T follicular helper cell (primary cell): ENCODE results near the gene VANGL2.

Experiments used
- DNase-seq: peaks from one replicate; pipeline ENCODE4 v3.0.0-alpha.2; 2020; ENCODE audit warnings: low read depth
- total RNA-seq, 2 experiments: gene quantifications; one replicate each; lab custom pipeline; 2026; lab: John Stamatoyannopoulos, UW

Gene VANGL2
- 0.12 to 0.17 reads per million in 2 experiments for total RNA-seq

- DNase-seq, result peak; percentile 4
Observed at GRCh38 chr1:160400223-160400645, at the start of gene VANGL2. VANGL2 (plus strand) TSS chr1:160400564; CDS start chr1:160415838, 15,274 bp downstream.

GRCh38 chr1:160351629-160352028 is 48.7 kb upstream of the VANGL2 start:
- no peak for DNase-seq

GRCh38 chr1:160352555-160352954 is 47.8 kb upstream of the VANGL2 start:
- DNase-seq, result no peak

GRCh38 chr1:160353223-160353622 is 47.1 kb upstream of the VANGL2 start:
- DNase-seq, result no peak

DNA sequence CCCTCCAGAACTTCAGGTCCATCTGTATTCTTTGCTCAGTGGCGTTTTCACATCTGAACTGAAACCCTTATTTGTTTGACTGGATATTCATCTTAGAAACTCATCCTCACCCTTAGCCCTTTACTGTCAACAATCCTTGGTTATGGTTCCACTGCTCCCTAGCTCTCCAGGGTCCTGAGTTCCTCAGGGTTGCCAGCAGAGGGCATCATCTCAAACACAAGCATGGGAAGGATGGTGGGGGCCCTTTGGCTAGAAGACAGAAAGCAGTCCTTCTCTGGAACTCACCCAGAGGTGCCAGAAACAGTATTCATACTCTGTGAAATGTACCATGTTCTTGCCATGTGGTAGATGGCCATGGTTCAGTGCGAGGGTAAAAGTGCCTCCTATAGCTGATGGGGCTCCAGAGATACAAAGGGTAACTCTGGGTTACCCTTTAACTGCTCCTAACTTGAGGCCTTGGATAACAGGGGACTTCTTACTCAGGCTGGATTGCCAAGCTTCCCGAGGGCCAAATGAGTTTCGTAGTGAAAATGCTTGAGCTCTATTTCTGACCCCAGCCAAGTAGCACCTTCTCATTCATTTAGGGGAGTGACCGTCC is 45.9 kb upstream of the VANGL2 start:
- DNase-seq, result no peak

DNA sequence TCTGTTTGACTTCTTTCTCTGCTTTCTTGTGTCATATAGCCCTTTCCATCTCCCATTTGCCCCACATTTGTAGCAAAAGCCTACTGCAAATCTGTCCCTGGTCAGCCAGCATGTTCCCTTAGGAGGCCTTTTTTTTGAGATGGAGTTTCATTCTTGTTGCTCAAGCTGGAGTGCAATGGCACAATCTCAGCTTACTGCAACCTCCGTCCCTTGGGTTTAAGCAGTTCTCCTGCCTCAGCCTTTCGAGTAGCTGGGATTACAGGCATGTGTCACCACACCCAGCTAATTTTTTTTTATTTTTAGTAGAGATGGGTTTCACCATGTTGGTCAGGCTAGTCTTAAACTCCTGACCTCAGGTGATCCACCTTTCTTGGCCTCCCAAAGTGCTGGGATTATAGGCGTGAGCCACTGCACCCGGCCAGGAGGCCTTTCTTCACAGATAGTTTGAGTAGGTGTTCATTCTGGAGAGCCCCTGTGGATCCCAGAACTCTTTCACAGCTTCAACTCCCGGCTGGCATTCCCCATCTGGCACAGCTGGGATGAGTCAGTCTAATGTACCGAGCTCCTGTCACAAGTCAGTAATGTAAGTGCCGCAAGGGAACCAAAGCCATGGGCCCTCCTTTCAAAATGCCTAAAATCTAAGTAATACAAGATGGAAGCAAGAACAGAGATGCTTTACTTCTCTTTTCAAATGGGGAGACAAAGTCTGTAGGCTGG is 42.9 kb upstream of the VANGL2 start:
- no peak for DNase-seq

DNA sequence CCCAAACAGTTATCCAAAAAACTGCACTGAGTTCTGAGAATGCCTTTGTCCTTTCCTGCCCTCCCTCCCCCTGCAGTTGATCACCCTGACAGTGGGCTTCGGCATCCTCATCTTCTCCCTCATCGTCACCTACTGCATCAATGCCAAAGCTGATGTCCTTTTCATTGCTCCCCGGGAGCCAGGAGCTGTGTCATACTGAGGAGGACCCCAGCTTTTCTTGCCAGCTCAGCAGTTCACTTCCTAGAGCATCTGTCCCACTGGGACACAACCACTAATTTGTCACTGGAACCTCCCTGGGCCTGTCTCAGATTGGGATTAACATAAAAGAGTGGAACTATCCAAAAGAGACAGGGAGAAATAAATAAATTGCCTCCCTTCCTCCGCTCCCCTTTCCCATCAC is 42.3 kb upstream of the VANGL2 start:
- no peak for DNase-seq

- DNase-seq, result no peak
Observed at GRCh38 chr1:160359559-160360226, 40.7 kb upstream of the VANGL2 start.

- no peak for DNase-seq
Observed at GRCh38 chr1:160360227-160360695, 40.1 kb upstream of the VANGL2 start.

GRCh38 chr1:160361199-160361598 is 39.2 kb upstream of the VANGL2 start:
- DNase-seq, result no peak

- no peak for DNase-seq
Observed at GRCh38 chr1:160361814-160362167, 38.6 kb upstream of the VANGL2 start.

- DNase-seq, result no peak
Observed at GRCh38 chr1:160362168-160362957, 38.0 kb upstream of the VANGL2 start.

- DNase-seq, result no peak
Observed at GRCh38 chr1:160363010-160363409, 37.4 kb upstream of the VANGL2 start.

- no peak for DNase-seq
Observed at GRCh38 chr1:160363951-160364735, 36.2 kb upstream of the VANGL2 start.

DNA sequence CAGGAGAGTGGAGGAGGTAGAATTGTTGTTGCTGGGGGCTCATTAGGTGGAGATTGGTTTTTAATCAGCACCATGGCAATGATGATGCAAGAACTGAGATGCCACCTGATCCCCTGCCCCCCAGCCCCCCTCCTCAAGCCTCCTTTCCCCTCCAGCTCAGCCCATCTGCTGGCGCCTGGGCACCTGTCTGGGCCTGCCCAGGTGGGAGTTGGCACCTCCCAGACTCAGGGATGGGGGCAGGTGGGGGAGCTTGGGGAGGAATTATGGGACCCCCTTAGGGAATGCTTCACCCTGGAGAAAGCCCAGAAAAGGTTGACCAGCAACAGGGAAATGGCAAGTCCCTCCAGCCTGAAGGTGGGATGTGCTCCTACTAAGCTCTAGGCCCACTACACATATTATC is 35.0 kb upstream of the VANGL2 start:
- DNase-seq, result no peak

DNA sequence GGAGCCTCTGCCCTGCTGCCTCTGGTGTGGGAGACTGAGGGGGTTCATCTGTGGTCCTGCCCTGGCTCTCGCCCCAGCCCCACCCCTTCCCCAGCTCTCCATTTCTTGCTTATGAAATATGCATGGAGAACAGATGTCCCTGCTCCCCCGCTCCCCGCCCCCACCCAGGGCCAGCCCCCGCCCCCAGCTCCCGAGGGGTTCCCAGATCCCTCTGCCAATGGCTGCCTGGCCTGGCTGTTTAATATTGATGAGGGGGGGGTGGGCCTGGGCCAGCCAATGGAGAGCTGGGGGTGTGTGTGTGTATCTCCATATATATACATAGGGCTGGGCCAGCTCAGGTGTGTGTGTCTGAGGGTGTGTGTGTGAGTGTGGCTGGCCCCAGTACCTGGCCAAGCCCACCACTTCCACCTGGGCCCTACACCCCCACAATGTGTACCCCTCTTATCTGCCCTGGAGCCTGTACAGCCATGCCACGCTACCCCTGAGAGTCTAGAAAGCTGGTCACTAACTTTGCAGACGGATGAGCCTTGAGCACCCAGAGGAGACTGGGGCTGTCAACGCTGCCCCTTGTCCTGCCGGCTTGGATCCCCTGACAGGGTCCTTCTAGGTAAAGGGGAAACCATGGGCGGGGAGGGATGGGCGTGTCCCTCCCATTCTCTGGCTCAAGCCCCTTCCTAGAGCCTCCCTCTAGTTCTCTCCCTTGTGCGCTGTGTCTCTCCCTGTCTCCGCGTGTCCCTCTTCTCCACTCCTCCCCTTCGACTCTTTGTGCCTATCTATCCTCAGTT is 33.4 kb upstream of the VANGL2 start, which contains the start of gene NHLH1:
TSS of gene NHLH1 (plus strand) at position 341 of the 785 bp plus-strand sequence. CDS start 3,661 bp downstream, outside the sequence.
- DNase-seq, result no peak

GRCh38 chr1:160367516-160367900 is 32.9 kb upstream of the VANGL2 start:
- DNase-seq, result no peak

DNA sequence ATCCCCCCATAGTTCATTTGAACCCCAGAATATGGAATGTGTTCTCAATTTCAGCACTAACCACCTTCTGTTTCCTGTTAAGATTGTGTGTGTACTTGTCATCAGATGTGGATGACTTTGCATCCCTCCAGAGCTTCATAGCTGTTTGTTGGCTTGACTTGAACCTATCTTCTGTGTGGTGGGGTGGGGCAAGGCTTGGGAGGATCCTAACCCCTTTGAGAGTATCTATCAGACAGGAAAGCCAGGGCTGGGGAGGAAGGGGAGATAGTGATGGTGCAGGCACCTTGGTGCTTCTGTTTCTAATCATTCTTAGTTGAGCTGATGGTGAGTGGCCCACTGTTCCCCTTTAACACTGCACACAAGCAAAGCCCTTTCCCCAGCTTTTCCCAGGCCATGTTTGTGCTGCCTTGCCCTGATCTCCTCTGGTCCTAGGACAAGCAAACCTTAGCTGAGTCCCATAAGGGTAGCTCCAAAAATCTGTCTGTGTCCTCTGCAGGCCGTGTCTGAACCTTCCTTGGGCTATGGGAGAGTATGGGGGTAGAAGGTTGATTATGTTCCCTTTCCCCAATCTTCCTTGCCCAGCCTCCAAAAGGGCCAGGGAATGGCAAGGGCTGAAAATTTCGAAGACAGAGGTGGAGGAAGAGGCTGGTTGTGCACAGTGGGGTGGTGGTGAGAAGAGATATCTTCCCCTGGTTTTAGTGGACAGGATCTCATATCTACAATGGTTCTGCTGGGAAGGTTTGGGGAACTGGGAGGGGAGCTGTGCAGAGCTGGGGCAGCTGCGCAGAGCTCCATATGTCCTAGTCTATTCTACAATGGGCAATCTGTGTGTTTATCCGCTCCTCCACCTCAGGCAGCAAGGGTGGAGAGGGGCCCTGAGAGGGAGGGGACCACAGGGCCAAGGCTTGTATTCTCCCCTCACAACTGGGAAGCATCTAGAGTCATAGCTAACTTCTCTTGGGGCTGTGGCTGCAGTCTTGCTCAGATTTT is 32.1 kb upstream of the VANGL2 start:
- DNase-seq, result no peak

GRCh38 chr1:160369087-160369486 is 31.3 kb upstream of the VANGL2 start:
- no peak for DNase-seq
